WTC11 (cell line): ENCODE results near the gene CD86. TPM values are rescaled to one million over a fixed set of nuclear protein-coding genes. Genes with fewer than 3 reads are reported as not detected.

ENCODE experiments used
- ATAC-seq: fragments of 200-7000 bp; cut with Tn5 transposase; 2 replicates; pipeline ENCODE4 v1.10.0; 2021; ENCODE audit warnings: mild to moderate bottlenecking, moderate library complexity
- CTCF ChIA-PET: fragments of 300-600 bp; sonication (Branson Sonifier 250); formaldehyde crosslinking; loops from one replicate; lab custom pipeline; 2021; ENCODE audit warnings: antibody characterized with exemption; lab: Charles Lee
- POLR2A ChIA-PET: fragments of 350-600 bp; sonication (Branson Sonifier 250); formaldehyde crosslinking; loops from one replicate; lab custom pipeline; 2021; ENCODE audit warnings: antibody characterized with exemption; lab: Charles Lee
- DNase-seq: peaks from one replicate; pipeline ENCODE4 v3.0.0; 2021; ENCODE audit warnings: low spot score
- H3K27ac Mint-ChIP-seq: 2 replicates; pipeline ENCODE4 v1.8.0; 2021; ENCODE audit warnings: mixed read lengths
- H3K27me3 Mint-ChIP-seq: 2 replicates; pipeline ENCODE4 v1.8.0; 2021; ENCODE audit warnings: low read depth, mild to moderate bottlenecking, moderate library complexity, mixed read lengths
- H3K36me3 Mint-ChIP-seq: 2 replicates; pipeline ENCODE4 v1.8.0; 2021; ENCODE audit warnings: mixed read lengths
- H3K4me1 Mint-ChIP-seq: 2 replicates; pipeline ENCODE4 v1.8.0; 2022; ENCODE audit warnings: mixed read lengths
- H3K4me3 Mint-ChIP-seq: 2 replicates; pipeline ENCODE4 v1.8.0; 2021; ENCODE audit warnings: mild to moderate bottlenecking, moderate library complexity, mixed read lengths
- H3K9me3 Mint-ChIP-seq: 2 replicates; pipeline ENCODE4 v1.8.0; 2021; ENCODE audit warnings: mixed read lengths
- EMX1 ChIP-seq: fragments of 250-450 bp; sonication (Bioruptor Pico); IDR thresholded peaks from 2 replicates; pipeline ENCODE4 v1.8.0; 2021; ENCODE audit warnings: mild to moderate bottlenecking
- ESRRA ChIP-seq: sonication (generic); formaldehyde crosslinking; IDR thresholded peaks from 2 replicates; pipeline ENCODE4 v1.8.1; 2022; ENCODE audit warnings: mild to moderate bottlenecking, missing genetic modification reagents, borderline replicate concordance
- ETV6 ChIP-seq: sonication (generic); formaldehyde crosslinking; IDR thresholded peaks from 2 replicates; pipeline ENCODE4 v1.8.1; 2022; ENCODE audit warnings: mild to moderate bottlenecking, missing genetic modification reagents
- FOXK1 ChIP-seq: sonication (generic); formaldehyde crosslinking; IDR thresholded peaks from 2 replicates; pipeline ENCODE4 v1.8.0; 2022; ENCODE audit warnings: mild to moderate bottlenecking, moderate library complexity, missing genetic modification reagents
- GABPB1 ChIP-seq: sonication (generic); formaldehyde crosslinking; IDR thresholded peaks from 2 replicates; pipeline ENCODE4 v1.8.1; 2023; ENCODE audit warnings: mild to moderate bottlenecking, missing genetic modification reagents
- KAT7 ChIP-seq: sonication (generic); formaldehyde crosslinking; IDR thresholded peaks from 2 replicates; pipeline ENCODE4 v1.8.1; 2023; ENCODE audit warnings: missing genetic modification reagents, mild to moderate bottlenecking, borderline replicate concordance
- MYBL2 ChIP-seq: sonication (generic); formaldehyde crosslinking; IDR thresholded peaks from 2 replicates; pipeline ENCODE4 v1.8.1; 2023; ENCODE audit warnings: mild to moderate bottlenecking, moderate library complexity, missing genetic modification reagents
- PRRX2 ChIP-seq: fragments of 250-450 bp; sonication (Bioruptor Pico); IDR thresholded peaks from 2 replicates; pipeline ENCODE4 v1.8.0; 2021; ENCODE audit warnings: mild to moderate bottlenecking
- SMAD3 ChIP-seq: sonication (generic); formaldehyde crosslinking; IDR thresholded peaks from 2 replicates; pipeline ENCODE4 v1.8.0; 2022; ENCODE audit warnings: missing genetic modification reagents, mild to moderate bottlenecking, borderline replicate concordance
- STAT6 ChIP-seq: sonication (generic); formaldehyde crosslinking; conservative IDR thresholded peaks from 2 replicates; pipeline ENCODE4 v1.8.1; 2023; ENCODE audit warnings: mild to moderate bottlenecking, low read depth, missing genetic modification reagents, moderate library complexity
- TEAD4 ChIP-seq: sonication (generic); formaldehyde crosslinking; IDR thresholded peaks from 2 replicates; pipeline ENCODE4 v1.8.0; 2022; ENCODE audit warnings: mild to moderate bottlenecking, missing genetic modification reagents
- ZBTB43 ChIP-seq: sonication (generic); formaldehyde crosslinking; IDR thresholded peaks from 2 replicates; pipeline ENCODE4 v1.8.1; 2023; ENCODE audit warnings: mild to moderate bottlenecking, missing genetic modification reagents
- ZNF416 ChIP-seq: fragments of 250-450 bp; sonication (Bioruptor Pico); IDR thresholded peaks from 2 replicates; pipeline ENCODE4 v1.9.0; 2021; ENCODE audit warnings: mild to moderate bottlenecking, inconsistent platforms
- total RNA-seq: library from RNA; stranded (reverse); gene quantifications from 3 replicates; pipeline ENCODE4 v1.2.3, GENCODE V29; 2021
- TF ChIP-seq, protein P1 (sequence below): fragments of 250-450 bp; sonication (Bioruptor Pico); IDR thresholded peaks from 2 replicates; pipeline ENCODE4 v1.9.0; 2021; ENCODE audit warnings: mild to moderate bottlenecking
- TF ChIP-seq, protein P2 (sequence below): fragments of 250-450 bp; sonication (Bioruptor Pico); conservative IDR thresholded peaks from 2 replicates; pipeline ENCODE4 v1.9.0; 2021; ENCODE audit warnings: mild to moderate bottlenecking
- TF ChIP-seq, protein P3 (sequence below): sonication (generic); formaldehyde crosslinking; IDR thresholded peaks from 2 replicates; pipeline ENCODE4 v1.8.1; 2023; ENCODE audit warnings: mild to moderate bottlenecking, moderate library complexity, missing genetic modification reagents
- TF ChIP-seq, protein P4 (sequence below): fragments of 250-450 bp; sonication (Bioruptor Pico); IDR thresholded peaks from 2 replicates; pipeline ENCODE4 v1.9.0; 2021; ENCODE audit warnings: mild to moderate bottlenecking, borderline replicate concordance
- TF ChIP-seq, protein P5 (sequence below): sonication (generic); formaldehyde crosslinking; IDR thresholded peaks from 2 replicates; pipeline ENCODE4 v1.8.0; 2023; ENCODE audit warnings: mild to moderate bottlenecking, missing genetic modification reagents
- TF ChIP-seq, protein P6 (sequence below): sonication (generic); formaldehyde crosslinking; IDR thresholded peaks from 2 replicates; pipeline ENCODE4 v1.8.0; 2022; ENCODE audit warnings: mild to moderate bottlenecking, missing genetic modification reagents

Gene CD86
- total RNA-seq, 1 experiment from 2014 or later: 0.61 TPM

DNA sequence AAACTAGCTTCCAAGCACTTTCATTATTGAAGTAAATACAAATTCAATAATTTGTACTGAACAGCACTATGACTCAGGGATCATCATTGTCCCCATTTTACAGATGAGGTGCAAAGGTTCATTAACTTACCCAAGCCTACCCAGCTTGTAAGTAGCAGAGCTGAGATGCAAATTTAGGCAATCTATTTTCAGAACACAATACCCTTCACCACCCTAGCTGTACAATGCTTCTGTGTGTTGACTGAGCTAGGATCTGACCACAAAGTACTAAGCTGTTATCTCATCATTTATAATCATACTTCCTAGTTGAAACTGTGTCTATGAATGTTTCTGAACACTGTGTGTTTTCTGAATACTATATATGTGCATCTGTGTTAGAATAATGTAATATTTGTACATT lies 29.9 kb upstream of the CD86 start:
- H3K9me3 Mint-ChIP-seq: no peaks in the 10 kb centered on the region
- no peaks in the 10 kb centered on the region for H3K36me3 Mint-ChIP-seq
- H3K4me1 Mint-ChIP-seq: peaks cover 20% of the 10 kb centered on the region
- DNase-seq: no peak
- no peak overlapping the region for H3K4me3 Mint-ChIP-seq
- POLR2A ChIA-PET: no interaction called here
- CTCF ChIA-PET: interaction anchor here (0.5 to 1.5 kb wide), 2 partner anchors 30 to 186 kb away, joined by 4 to 5 read pairs; no protein-coding TSS in a partner anchor
- ATAC-seq: no peak
- H3K27ac Mint-ChIP-seq: no peak overlapping the region
- no peaks in the 10 kb centered on the region; the same call in 1 of the 2 replicates for H3K27me3 Mint-ChIP-seq
- TF ChIP-seq, protein P1, sequence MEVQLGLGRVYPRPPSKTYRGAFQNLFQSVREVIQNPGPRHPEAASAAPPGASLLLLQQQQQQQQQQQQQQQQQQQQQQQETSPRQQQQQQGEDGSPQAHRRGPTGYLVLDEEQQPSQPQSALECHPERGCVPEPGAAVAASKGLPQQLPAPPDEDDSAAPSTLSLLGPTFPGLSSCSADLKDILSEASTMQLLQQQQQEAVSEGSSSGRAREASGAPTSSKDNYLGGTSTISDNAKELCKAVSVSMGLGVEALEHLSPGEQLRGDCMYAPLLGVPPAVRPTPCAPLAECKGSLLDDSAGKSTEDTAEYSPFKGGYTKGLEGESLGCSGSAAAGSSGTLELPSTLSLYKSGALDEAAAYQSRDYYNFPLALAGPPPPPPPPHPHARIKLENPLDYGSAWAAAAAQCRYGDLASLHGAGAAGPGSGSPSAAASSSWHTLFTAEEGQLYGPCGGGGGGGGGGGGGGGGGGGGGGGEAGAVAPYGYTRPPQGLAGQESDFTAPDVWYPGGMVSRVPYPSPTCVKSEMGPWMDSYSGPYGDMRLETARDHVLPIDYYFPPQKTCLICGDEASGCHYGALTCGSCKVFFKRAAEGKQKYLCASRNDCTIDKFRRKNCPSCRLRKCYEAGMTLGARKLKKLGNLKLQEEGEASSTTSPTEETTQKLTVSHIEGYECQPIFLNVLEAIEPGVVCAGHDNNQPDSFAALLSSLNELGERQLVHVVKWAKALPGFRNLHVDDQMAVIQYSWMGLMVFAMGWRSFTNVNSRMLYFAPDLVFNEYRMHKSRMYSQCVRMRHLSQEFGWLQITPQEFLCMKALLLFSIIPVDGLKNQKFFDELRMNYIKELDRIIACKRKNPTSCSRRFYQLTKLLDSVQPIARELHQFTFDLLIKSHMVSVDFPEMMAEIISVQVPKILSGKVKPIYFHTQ (CRISPR knock-in tag): no peak
- TF ChIP-seq ZNF416 (CRISPR knock-in tag) (no peak), ESRRA (CRISPR knock-in tag) (no peak), TEAD4 (no peak), MYBL2 (CRISPR knock-in tag) (no peak), GABPB1 (CRISPR knock-in tag) (no peak), STAT6 (CRISPR knock-in tag) (no peak), KAT7 (CRISPR knock-in tag) (no peak), ETV6 (CRISPR knock-in tag) (no peak), SMAD3 (no peak), FOXK1 (CRISPR knock-in tag) (no peak), PRRX2 (CRISPR knock-in tag) (no peak), EMX1 (CRISPR knock-in tag) (no peak), ZBTB43 (no peak)
- TF ChIP-seq, protein P2, sequence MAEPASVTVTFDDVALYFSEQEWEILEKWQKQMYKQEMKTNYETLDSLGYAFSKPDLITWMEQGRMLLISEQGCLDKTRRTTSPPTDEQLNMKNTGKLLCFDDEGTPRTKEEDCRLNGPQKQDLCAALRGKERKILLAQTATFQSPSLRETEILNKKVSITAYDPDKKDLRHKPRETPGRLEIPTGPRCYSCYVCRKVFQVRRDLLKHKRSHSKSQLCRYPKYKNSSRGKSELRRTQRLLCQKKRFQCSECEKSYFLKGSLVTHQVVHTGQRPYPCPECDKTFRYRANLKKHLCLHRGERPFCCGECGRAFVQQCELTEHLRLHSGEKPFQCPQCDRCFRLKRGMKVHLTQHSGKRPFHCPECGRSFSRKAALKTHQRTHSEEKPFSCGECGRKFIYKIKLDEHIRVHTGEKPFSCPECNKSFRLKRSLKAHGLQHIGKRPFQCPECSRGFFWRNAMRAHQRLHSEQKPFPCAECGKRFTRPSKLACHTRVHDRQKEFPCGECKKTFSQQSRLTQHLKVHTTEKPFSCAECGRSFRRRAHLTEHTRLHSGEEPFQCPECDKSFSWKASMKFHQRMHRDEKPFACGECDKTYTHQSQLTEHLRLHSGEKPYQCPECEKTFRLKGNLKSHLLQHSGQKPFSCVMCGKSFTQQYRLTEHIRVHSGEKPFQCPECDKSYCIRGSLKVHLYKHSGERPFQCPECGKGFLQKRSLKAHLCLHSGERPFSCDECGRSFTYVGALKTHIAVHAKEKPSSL: no peak
- TF ChIP-seq, protein P3, sequence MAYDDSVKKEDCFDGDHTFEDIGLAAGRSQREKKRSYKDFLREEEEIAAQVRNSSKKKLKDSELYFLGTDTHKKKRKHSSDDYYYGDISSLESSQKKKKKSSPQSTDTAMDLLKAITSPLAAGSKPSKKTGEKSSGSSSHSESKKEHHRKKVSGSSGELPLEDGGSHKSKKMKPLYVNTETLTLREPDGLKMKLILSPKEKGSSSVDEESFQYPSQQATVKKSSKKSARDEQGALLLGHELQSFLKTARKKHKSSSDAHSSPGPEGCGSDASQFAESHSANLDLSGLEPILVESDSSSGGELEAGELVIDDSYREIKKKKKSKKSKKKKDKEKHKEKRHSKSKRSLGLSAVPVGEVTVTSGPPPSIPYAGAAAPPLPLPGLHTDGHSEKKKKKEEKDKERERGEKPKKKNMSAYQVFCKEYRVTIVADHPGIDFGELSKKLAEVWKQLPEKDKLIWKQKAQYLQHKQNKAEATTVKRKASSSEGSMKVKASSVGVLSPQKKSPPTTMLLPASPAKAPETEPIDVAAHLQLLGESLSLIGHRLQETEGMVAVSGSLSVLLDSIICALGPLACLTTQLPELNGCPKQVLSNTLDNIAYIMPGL (CRISPR knock-in tag): no peak
- TF ChIP-seq, protein P4, sequence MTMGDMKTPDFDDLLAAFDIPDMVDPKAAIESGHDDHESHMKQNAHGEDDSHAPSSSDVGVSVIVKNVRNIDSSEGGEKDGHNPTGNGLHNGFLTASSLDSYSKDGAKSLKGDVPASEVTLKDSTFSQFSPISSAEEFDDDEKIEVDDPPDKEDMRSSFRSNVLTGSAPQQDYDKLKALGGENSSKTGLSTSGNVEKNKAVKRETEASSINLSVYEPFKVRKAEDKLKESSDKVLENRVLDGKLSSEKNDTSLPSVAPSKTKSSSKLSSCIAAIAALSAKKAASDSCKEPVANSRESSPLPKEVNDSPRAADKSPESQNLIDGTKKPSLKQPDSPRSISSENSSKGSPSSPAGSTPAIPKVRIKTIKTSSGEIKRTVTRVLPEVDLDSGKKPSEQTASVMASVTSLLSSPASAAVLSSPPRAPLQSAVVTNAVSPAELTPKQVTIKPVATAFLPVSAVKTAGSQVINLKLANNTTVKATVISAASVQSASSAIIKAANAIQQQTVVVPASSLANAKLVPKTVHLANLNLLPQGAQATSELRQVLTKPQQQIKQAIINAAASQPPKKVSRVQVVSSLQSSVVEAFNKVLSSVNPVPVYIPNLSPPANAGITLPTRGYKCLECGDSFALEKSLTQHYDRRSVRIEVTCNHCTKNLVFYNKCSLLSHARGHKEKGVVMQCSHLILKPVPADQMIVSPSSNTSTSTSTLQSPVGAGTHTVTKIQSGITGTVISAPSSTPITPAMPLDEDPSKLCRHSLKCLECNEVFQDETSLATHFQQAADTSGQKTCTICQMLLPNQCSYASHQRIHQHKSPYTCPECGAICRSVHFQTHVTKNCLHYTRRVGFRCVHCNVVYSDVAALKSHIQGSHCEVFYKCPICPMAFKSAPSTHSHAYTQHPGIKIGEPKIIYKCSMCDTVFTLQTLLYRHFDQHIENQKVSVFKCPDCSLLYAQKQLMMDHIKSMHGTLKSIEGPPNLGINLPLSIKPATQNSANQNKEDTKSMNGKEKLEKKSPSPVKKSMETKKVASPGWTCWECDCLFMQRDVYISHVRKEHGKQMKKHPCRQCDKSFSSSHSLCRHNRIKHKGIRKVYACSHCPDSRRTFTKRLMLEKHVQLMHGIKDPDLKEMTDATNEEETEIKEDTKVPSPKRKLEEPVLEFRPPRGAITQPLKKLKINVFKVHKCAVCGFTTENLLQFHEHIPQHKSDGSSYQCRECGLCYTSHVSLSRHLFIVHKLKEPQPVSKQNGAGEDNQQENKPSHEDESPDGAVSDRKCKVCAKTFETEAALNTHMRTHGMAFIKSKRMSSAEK (CRISPR knock-in tag): no peak
- TF ChIP-seq, protein P5, sequence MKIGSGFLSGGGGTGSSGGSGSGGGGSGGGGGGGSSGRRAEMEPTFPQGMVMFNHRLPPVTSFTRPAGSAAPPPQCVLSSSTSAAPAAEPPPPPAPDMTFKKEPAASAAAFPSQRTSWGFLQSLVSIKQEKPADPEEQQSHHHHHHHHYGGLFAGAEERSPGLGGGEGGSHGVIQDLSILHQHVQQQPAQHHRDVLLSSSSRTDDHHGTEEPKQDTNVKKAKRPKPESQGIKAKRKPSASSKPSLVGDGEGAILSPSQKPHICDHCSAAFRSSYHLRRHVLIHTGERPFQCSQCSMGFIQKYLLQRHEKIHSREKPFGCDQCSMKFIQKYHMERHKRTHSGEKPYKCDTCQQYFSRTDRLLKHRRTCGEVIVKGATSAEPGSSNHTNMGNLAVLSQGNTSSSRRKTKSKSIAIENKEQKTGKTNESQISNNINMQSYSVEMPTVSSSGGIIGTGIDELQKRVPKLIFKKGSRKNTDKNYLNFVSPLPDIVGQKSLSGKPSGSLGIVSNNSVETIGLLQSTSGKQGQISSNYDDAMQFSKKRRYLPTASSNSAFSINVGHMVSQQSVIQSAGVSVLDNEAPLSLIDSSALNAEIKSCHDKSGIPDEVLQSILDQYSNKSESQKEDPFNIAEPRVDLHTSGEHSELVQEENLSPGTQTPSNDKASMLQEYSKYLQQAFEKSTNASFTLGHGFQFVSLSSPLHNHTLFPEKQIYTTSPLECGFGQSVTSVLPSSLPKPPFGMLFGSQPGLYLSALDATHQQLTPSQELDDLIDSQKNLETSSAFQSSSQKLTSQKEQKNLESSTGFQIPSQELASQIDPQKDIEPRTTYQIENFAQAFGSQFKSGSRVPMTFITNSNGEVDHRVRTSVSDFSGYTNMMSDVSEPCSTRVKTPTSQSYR (CRISPR knock-in tag): no peak
- TF ChIP-seq, protein P6, sequence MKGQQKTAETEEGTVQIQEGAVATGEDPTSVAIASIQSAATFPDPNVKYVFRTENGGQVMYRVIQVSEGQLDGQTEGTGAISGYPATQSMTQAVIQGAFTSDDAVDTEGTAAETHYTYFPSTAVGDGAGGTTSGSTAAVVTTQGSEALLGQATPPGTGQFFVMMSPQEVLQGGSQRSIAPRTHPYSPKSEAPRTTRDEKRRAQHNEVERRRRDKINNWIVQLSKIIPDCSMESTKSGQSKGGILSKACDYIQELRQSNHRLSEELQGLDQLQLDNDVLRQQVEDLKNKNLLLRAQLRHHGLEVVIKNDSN (CRISPR knock-in tag): no peak
